ENCODE data around the gene ORMDL1. TPM values are rescaled to one million over a fixed set of nuclear protein-coding genes. Genes with fewer than 3 reads are reported as not detected.

ORMDL1 gene
- total RNA-seq, 1 experiment from 2014 or later: 64.0 TPM

DNA sequence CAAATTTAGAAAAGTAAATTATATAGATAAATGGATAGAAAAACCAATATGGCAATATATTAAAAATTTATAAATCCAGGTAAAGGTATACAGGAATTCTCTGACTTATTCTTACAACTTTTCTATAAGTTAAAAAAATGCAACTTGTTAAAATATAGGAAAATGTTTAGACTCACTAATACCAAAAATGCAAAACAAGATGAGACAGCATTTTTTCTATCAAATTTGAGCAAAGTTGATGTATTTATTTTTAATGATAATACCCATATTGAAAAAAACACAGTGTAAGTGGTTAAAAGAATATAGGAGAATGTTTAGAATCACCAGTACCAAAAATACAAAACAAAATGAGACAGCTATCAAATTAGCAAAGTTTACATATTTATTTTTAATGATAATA is 57.3 kb downstream of the ORMDL1 start:
- intact Hi-C loops (cut with micrococcal nuclease; ENCODE audit: unreplicated experiment): no loop called here
- Histone ChIP-seq H3K27me3 (replicated peaks; ENCODE audit: insufficient read depth, low read depth, low read length, poor library complexity) (no peaks in the 10 kb centered on the region), H3K27ac (ENCODE audit: low read depth, low read length, poor library complexity, severe bottlenecking) (no peak overlapping the region), H3K4me1 (ENCODE audit: insufficient read depth, low read length, poor library complexity, severe bottlenecking) (no peaks in the 10 kb centered on the region), H3K36me3 (ENCODE audit: insufficient read depth, low read length, poor library complexity, severe bottlenecking) (no peaks in the 10 kb centered on the region), H3K9me3 (ENCODE audit: low read depth, low read length, poor library complexity, severe bottlenecking) (no peaks in the 10 kb centered on the region), H3K4me3 (ENCODE audit: low read depth, low read length, poor library complexity, severe bottlenecking) (no peak overlapping the region)
- DNase-seq (ENCODE audit: low spot score): no peak
- no peak for TF ChIP-seq EZH2 (IDR thresholded peaks at IDR 0.05; ENCODE audit: borderline replicate concordance, low read depth, low read length, poor library complexity, severe bottlenecking)
- TF ChIP-seq, protein P1, sequence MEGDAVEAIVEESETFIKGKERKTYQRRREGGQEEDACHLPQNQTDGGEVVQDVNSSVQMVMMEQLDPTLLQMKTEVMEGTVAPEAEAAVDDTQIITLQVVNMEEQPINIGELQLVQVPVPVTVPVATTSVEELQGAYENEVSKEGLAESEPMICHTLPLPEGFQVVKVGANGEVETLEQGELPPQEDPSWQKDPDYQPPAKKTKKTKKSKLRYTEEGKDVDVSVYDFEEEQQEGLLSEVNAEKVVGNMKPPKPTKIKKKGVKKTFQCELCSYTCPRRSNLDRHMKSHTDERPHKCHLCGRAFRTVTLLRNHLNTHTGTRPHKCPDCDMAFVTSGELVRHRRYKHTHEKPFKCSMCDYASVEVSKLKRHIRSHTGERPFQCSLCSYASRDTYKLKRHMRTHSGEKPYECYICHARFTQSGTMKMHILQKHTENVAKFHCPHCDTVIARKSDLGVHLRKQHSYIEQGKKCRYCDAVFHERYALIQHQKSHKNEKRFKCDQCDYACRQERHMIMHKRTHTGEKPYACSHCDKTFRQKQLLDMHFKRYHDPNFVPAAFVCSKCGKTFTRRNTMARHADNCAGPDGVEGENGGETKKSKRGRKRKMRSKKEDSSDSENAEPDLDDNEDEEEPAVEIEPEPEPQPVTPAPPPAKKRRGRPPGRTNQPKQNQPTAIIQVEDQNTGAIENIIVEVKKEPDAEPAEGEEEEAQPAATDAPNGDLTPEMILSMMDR (conservative IDR thresholded peaks at IDR 0.05; ENCODE audit: low read depth, low read length): no peak
- CTCF ChIA-PET: no interaction called here
- no TSS peak for BruUV-seq (replicated peaks)
- POLR2A ChIA-PET (ENCODE audit: low non-redundant PET): interaction anchor here (0.6 kb wide), 1 partner anchor 15 kb away, joined by 4 read pairs; no protein-coding TSS in a partner anchor

DNA sequence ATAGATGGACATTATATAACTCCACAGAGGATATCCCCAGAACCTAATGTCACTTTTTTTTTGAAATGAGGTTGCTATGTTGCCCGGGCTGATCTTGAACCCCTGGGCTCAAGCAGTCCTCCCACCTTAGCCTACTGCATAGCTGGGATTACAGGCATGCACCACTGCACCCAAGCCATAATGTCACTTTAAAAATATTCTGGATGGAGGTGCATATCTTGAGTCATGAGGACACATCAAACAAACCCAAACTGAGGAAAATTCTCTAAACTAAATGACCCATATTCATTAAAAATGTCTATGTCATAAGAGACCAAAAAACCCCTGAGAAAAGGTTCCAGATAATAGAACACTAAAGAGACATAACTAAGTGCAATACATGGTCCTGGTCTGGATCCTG is 57.9 kb downstream of the ORMDL1 start:
- CTCF ChIA-PET: no interaction called here
- no peaks in the 10 kb centered on the region for H3K27me3 ChIP-seq (replicated peaks; ENCODE audit: insufficient read depth, low read depth, low read length, poor library complexity)
- BruUV-seq (replicated peaks): no TSS peak
- no peaks in the 10 kb centered on the region for H3K4me1 ChIP-seq (ENCODE audit: insufficient read depth, low read length, poor library complexity, severe bottlenecking)
- no peak overlapping the region for H3K4me3 ChIP-seq (ENCODE audit: low read depth, low read length, poor library complexity, severe bottlenecking)
- no peak for DNase-seq (ENCODE audit: low spot score)
- no peaks in the 10 kb centered on the region for H3K9me3 ChIP-seq (ENCODE audit: low read depth, low read length, poor library complexity, severe bottlenecking)
- POLR2A ChIA-PET (ENCODE audit: low non-redundant PET): interaction anchor here (0.6 kb wide), 1 partner anchor 15 kb away, joined by 4 read pairs; no protein-coding TSS in a partner anchor
- H3K27ac ChIP-seq (ENCODE audit: low read depth, low read length, poor library complexity, severe bottlenecking): no peak overlapping the region
- H3K36me3 ChIP-seq (ENCODE audit: insufficient read depth, low read length, poor library complexity, severe bottlenecking): no peaks in the 10 kb centered on the region
- TF ChIP-seq EZH2 (IDR thresholded peaks at IDR 0.05; ENCODE audit: borderline replicate concordance, low read depth, low read length, poor library complexity, severe bottlenecking): no peak
- TF ChIP-seq, protein P1 (conservative IDR thresholded peaks at IDR 0.05; ENCODE audit: low read depth, low read length): no peak
- intact Hi-C loops (cut with micrococcal nuclease; ENCODE audit: unreplicated experiment): no loop called here

DNA sequence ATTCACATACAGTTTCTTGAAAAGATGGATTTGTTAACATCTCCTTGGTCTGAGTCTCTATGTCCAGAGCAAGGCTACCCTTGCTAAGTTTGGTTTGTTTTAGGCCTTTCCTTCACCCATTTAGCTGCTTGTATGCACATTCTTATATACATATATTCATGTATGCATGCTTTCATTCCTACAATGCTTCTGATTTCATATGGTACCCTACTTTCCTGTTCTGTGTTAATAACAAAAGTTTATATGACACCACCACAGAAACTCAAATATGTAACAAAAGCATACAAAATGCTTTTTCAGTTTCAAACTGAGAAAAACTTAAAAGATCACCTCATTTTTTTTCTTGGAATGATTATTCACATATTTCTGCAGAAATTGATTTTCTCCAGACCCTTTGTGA is 60.9 kb downstream of the ORMDL1 start:
- no peaks in the 10 kb centered on the region for H3K36me3 ChIP-seq (ENCODE audit: insufficient read depth, low read length, poor library complexity, severe bottlenecking)
- H3K4me3 ChIP-seq (ENCODE audit: low read depth, low read length, poor library complexity, severe bottlenecking): no peak overlapping the region
- intact Hi-C loops (cut with micrococcal nuclease; ENCODE audit: unreplicated experiment): no loop called here
- TF ChIP-seq, protein P1 (conservative IDR thresholded peaks at IDR 0.05; ENCODE audit: low read depth, low read length): no peak
- no peak for TF ChIP-seq EZH2 (IDR thresholded peaks at IDR 0.05; ENCODE audit: borderline replicate concordance, low read depth, low read length, poor library complexity, severe bottlenecking)
- H3K27ac ChIP-seq (ENCODE audit: low read depth, low read length, poor library complexity, severe bottlenecking): no peak overlapping the region
- no peaks in the 10 kb centered on the region for H3K9me3 ChIP-seq (ENCODE audit: low read depth, low read length, poor library complexity, severe bottlenecking)
- ChIA-PET POLR2A (ENCODE audit: low non-redundant PET) (interaction anchor here (0.7 kb wide), 1 partner anchor 39 kb away, joined by 15 read pairs; no protein-coding TSS in a partner anchor), CTCF (no interaction called here)
- no peak for DNase-seq (ENCODE audit: low spot score)
- H3K4me1 ChIP-seq (ENCODE audit: insufficient read depth, low read length, poor library complexity, severe bottlenecking): no peaks in the 10 kb centered on the region
- H3K27me3 ChIP-seq (replicated peaks; ENCODE audit: insufficient read depth, low read depth, low read length, poor library complexity): no peaks in the 10 kb centered on the region
- no TSS peak for BruUV-seq (replicated peaks)

Other genes with a start within 250 kb of the ORMDL1 start
- gene SLC40A1, start 203.6 kb downstream of the ORMDL1 start, total RNA-seq (2021): 1.5 and 1.9 TPM in 2 replicates
- gene ASNSD1, start 122.9 kb downstream of the ORMDL1 start, total RNA-seq (2021): 50.7 and 58.2 TPM in 2 replicates
- gene ANKAR, start 109.7 kb downstream of the ORMDL1 start, total RNA-seq (2021): 3.5 and 4.5 TPM in 2 replicates
- gene OSGEPL1, start 21.5 kb downstream of the ORMDL1 start, total RNA-seq (2021): 13.1 and 13.7 TPM in 2 replicates
- gene PMS1, start 111 bp upstream of the ORMDL1 start, total RNA-seq (2021): 43.7 and 46.5 TPM in 2 replicates

All from A673 (cell line).